Activated naive CD4-positive, alpha-beta T cell treated with anti-CD3 and anti-CD28 coated beads, Interleukin-2, amount 50 U/mL, for 24 hours (primary cell): ENCODE measurements around the gene ADAMTS14.

Source experiments
- H3K27ac Mint-ChIP-seq: one replicate; pipeline ENCODE4 v1.8.0; 2021; ENCODE audit warnings: mild to moderate bottlenecking, mixed read lengths
- H3K27me3 Mint-ChIP-seq: one replicate; pipeline ENCODE4 v1.8.0; 2021; ENCODE audit warnings: mixed read lengths
- H3K36me3 Mint-ChIP-seq: one replicate; pipeline ENCODE4 v1.8.0; 2021; ENCODE audit warnings: mixed read lengths
- H3K4me1 Mint-ChIP-seq: one replicate; pipeline ENCODE4 v1.8.0; 2021; ENCODE audit warnings: mixed read lengths
- H3K4me3 Mint-ChIP-seq: one replicate; pipeline ENCODE4 v1.8.0; 2021; ENCODE audit warnings: mild to moderate bottlenecking, mixed read lengths
- H3K9me3 Mint-ChIP-seq: one replicate; pipeline ENCODE4 v1.8.0; 2021; ENCODE audit warnings: mixed read lengths

ADAMTS14 gene

GRCh38 chr10:70693619-70694335, 21.5 kb downstream of the ADAMTS14 start:
- Mint-ChIP-seq H3K9me3 (no peaks in the 10 kb centered on the region), H3K36me3 (no peaks in the 10 kb centered on the region), H3K4me1 (no peaks in the 10 kb centered on the region), H3K4me3 (no peak overlapping the region), H3K27me3 (no peaks in the 10 kb centered on the region), H3K27ac (no peak overlapping the region)

DNA sequence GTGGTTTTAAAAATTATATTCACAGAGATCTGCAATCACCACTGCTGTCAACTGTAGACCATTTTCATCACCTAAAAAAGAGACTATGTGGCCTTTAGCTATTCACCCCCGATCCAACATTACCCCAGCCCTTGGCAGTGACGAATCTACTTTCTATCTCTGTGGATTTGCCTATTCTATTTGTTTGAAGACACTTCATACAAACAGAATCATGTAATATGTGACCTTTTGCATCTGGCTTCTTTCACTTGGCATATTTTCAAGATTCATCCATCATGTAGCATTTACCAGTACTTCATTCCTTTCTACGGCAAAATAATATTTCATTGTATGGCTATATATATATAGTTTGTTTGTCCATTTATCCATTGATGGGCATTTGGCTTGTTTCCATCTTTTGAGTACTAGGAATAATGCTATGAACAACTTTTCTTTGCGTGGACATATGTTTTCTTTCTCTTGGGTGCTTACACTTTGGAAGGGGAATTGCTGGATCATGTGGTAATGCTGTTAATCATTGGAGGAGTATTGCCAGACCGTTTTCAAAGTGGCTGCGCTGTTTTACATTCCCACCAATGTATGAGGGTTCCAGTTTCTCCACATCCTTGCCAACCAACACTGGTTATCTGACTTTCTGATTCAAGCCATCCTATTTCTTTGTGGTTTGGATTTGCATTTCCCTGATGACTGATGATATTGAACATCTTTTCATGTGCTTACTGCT, 22.3 kb downstream of the ADAMTS14 start:
- H3K36me3 Mint-ChIP-seq = no peaks in the 10 kb centered on the region
- H3K9me3 Mint-ChIP-seq = no peaks in the 10 kb centered on the region
- no peaks in the 10 kb centered on the region for H3K4me1 Mint-ChIP-seq
- H3K4me3 Mint-ChIP-seq = no peak overlapping the region
- no peak overlapping the region for H3K27ac Mint-ChIP-seq
- H3K27me3 Mint-ChIP-seq = no peaks in the 10 kb centered on the region

DNA sequence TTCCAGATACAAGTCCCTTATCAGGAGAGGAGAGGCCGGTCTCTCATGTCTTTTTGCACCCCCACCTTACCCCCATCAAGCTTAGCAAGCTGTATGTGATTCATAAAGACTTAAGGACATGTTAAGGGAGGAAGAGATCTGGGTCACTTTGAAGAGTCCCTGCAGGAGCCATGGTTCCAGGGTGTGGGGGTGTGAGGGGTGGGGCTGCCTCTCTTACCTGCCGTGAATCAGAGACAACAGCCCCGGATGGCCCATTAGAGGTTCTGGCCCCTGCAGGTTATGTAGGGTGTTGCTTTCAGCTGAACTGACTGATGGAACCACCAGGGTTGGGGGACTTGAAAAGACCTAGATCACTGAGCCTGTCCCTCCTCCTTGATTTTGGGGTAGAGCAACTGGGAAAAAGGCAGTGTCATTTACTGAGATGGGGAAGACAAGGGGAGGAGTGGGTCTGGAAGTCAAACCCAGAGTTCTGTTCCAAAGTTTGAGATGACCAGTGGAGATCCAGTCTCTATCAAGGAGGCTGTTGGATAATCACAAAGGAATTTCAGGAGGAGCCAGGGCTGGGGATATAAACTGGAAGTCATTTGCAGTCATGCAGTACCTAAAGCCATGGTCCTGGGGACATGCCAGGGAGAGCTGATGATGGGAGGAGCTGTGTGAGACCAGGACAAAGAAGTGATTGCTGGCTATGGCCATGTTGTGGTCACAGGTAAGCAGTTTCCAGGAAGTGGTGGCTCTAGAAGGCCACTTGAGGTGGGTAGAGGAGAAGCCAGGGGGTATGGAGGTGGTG, 23.1 kb downstream of the ADAMTS14 start:
- Mint-ChIP-seq H3K36me3 (no peaks in the 10 kb centered on the region), H3K27me3 (no peaks in the 10 kb centered on the region), H3K4me3 (no peak overlapping the region), H3K4me1 (no peaks in the 10 kb centered on the region), H3K9me3 (no peaks in the 10 kb centered on the region), H3K27ac (no peak overlapping the region)

- H3K27ac Mint-ChIP-seq = no peak overlapping the region
- H3K36me3 Mint-ChIP-seq = no peaks in the 10 kb centered on the region
- H3K27me3 Mint-ChIP-seq = no peaks in the 10 kb centered on the region
- H3K4me3 Mint-ChIP-seq = no peak overlapping the region
- H3K9me3 Mint-ChIP-seq = no peaks in the 10 kb centered on the region
- H3K4me1 Mint-ChIP-seq = no peaks in the 10 kb centered on the region
Observed at GRCh38 chr10:70698211-70698610, 25.9 kb downstream of the ADAMTS14 start.

GRCh38 chr10:70699063-70699658, 26.9 kb downstream of the ADAMTS14 start:
- Mint-ChIP-seq H3K27ac (no peak overlapping the region), H3K4me1 (no peaks in the 10 kb centered on the region), H3K27me3 (no peaks in the 10 kb centered on the region), H3K36me3 (no peaks in the 10 kb centered on the region), H3K9me3 (no peaks in the 10 kb centered on the region), H3K4me3 (no peak overlapping the region)

DNA sequence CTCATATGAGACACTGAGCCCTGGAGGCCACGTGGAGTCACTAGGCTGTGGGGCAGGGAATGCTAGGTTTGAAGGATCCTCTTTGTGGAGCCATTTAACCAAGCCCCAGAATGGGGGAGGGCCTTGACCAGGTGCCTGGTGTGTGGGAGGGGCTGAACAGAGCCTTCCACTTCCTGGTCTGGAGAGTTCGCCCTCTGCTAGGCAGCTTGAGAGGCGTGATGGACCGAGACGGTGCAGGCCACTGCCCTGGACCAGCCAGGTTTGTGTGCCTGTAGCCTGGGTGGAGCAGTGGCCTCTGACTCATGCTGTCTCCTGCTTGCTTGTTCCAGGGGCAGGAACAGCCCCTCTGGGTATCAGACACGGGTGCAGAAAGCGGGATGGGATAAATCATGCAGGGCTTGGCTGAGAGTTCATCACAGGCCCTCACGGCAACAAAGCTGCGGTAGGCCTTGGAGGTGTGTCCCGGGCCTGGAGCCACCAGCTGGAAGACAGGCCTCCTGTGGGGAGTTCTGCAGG, 27.4 kb downstream of the ADAMTS14 start:
- H3K27me3 Mint-ChIP-seq = no peaks in the 10 kb centered on the region
- no peak overlapping the region for H3K4me3 Mint-ChIP-seq
- H3K27ac Mint-ChIP-seq = no peak overlapping the region
- no peaks in the 10 kb centered on the region for H3K4me1 Mint-ChIP-seq
- H3K36me3 Mint-ChIP-seq = no peaks in the 10 kb centered on the region
- H3K9me3 Mint-ChIP-seq = no peaks in the 10 kb centered on the region

DNA sequence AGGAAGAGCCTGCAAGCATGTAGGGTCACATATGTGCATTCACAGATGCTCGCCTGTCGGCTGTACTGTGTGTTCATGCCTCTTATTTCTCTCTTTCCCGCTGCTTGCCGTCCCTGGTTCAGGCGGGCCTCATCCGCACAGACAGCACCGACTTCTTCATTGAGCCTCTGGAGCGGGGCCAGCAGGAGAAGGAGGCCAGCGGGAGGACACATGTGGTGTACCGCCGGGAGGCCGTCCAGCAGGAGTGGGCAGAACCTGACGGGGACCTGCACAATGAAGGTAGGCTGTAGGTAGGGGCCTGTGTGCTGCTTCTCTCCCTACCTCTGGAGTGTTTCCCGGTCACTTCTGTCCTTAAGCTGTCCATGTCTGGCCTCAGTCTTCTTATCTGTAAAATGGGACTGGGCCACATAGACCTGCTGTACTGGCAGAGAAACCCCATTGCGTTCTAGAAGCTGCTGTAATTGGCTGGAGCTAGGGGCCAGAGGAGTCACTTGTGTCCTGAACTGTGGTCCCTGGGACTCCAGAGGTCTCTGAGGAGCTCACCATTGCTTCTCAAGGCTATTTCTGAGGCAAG, 30.0 kb downstream of the ADAMTS14 start:
- no peaks in the 10 kb centered on the region for H3K4me1 Mint-ChIP-seq
- no peak overlapping the region for H3K27ac Mint-ChIP-seq
- no peaks in the 10 kb centered on the region for H3K27me3 Mint-ChIP-seq
- no peak overlapping the region for H3K4me3 Mint-ChIP-seq
- H3K36me3 Mint-ChIP-seq = no peaks in the 10 kb centered on the region
- H3K9me3 Mint-ChIP-seq = no peaks in the 10 kb centered on the region

DNA sequence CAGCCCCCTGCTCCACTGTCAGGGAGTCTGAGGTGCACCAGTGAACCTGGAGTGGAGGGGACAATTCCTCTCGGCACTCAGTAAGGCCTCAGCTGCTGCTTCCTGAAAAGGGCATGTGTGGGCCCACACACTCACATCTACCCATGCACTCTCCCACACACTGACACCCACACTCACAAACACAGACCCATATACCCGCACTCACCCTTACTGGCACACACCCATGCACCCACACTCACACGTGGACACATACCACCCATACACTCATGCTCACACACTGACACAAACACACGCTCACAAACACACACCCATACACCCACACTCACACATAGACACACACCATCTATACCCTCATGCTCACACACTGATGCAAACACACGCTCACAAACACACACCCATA, 31.9 kb downstream of the ADAMTS14 start:
- no peaks in the 10 kb centered on the region for H3K27me3 Mint-ChIP-seq
- no peaks in the 10 kb centered on the region for H3K36me3 Mint-ChIP-seq
- no peak overlapping the region for H3K27ac Mint-ChIP-seq
- no peaks in the 10 kb centered on the region for H3K9me3 Mint-ChIP-seq
- H3K4me3 Mint-ChIP-seq = no peak overlapping the region
- no peaks in the 10 kb centered on the region for H3K4me1 Mint-ChIP-seq

DNA sequence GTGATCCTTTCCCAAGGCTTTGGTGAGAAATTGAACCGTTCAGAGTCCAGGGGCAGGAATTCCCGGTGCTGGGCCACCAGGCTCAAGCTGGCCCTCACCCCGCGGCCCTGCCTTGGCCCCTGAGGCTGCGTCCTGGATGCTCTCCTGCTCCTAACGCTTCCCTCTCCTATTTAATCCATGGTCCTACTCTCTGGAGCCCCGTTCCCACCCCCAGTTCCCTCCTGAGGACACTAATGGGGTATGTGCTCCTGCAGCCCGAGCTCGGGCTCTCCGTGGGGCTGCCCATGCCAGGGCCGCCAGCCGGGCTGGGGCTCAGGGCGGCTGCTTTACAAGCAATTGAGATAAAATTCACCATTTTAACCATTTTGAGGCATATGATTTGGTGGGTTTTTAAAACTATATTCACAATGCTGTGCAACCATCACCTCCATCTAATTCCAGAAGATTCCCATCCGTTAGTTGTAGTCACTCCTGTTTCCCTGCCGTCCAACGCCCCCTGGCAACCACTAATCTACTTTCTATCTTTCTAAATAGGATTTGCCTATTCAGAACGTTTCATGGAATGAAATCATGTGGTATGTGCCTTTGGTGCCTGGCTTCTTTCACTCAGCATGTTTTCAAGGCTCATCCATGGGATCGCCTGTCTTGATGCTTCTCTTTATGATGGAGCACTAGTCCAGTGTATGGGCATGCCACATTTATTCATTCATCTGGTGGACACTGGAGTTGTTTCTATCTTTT, 33.0 kb downstream of the ADAMTS14 start:
- Mint-ChIP-seq H3K4me1 (no peaks in the 10 kb centered on the region), H3K27me3 (no peaks in the 10 kb centered on the region), H3K4me3 (no peak overlapping the region), H3K27ac (no peak overlapping the region), H3K9me3 (no peaks in the 10 kb centered on the region), H3K36me3 (no peaks in the 10 kb centered on the region)

DNA sequence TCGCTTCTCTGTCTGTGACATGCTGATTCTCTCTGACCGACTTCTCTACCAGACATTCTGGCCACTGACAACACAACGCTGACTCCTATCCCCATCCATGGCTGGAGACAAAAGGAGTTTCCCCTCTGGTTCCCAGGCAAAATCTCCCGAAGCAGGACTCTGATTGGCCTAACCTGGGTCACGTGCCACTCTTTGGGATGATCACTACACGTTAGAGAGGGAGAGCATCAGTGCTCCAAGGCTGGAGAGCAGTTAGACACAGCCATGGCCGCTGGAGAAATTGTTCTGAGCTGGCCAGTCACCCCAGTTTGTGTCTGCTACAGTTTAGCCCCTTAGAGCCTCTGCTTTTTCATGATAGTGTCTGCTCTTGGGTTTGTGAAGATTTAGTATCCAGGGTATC, 38.9 kb downstream of the ADAMTS14 start:
- Mint-ChIP-seq H3K27me3 (no peaks in the 10 kb centered on the region), H3K27ac (no peak overlapping the region), H3K9me3 (no peaks in the 10 kb centered on the region), H3K4me3 (no peak overlapping the region), H3K36me3 (no peaks in the 10 kb centered on the region), H3K4me1 (no peaks in the 10 kb centered on the region)

DNA sequence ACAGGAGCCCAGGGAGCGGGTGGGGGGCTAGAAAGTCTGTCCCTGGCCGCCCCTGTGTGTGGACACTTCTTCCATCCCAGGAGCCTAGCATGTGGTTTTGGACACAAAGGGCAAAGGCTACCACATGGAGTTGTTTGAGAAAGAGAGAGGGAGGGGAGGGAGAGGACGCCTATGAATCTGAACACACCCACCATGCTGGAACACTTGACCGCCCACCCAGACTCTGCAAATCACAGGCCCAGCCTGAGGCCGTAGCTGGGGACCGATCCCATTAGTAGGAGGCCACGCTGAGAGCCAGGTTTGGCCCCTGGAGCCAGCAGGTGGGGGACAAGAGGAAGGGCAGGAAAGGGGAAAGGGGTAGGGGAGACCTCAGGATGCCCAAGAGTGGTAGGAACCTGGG, 39.6 kb downstream of the ADAMTS14 start:
- H3K9me3 Mint-ChIP-seq = no peaks in the 10 kb centered on the region
- no peaks in the 10 kb centered on the region for H3K36me3 Mint-ChIP-seq
- no peak overlapping the region for H3K27ac Mint-ChIP-seq
- no peak overlapping the region for H3K4me3 Mint-ChIP-seq
- H3K27me3 Mint-ChIP-seq = no peaks in the 10 kb centered on the region
- no peaks in the 10 kb centered on the region for H3K4me1 Mint-ChIP-seq

DNA sequence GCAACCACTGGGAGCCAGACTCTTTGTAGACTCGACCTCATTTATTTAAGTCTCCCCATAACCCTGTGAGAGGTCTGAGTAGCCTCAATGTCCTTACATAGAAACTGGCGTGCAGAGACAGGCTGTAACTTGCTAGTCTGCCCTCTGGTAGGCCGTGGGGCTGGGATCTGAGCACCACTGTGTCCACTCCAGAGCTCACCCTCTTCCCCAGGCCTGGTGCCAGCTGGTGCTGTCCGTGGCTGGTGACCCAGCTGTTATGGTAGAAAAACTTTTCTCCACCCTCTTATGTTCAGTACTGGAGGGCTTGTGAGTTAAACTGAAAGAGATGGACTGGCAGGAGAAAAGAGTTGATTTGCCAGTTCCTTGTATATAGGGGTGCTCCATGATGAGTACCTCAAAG, 41.9 kb downstream of the ADAMTS14 start:
- Mint-ChIP-seq H3K36me3 (no peaks in the 10 kb centered on the region), H3K4me3 (no peak overlapping the region), H3K9me3 (no peaks in the 10 kb centered on the region), H3K27me3 (no peaks in the 10 kb centered on the region), H3K27ac (no peak overlapping the region), H3K4me1 (no peaks in the 10 kb centered on the region)

- Mint-ChIP-seq H3K27me3 (no peaks in the 10 kb centered on the region), H3K36me3 (no peaks in the 10 kb centered on the region), H3K4me1 (no peaks in the 10 kb centered on the region), H3K9me3 (no peaks in the 10 kb centered on the region), H3K27ac (no peak overlapping the region), H3K4me3 (no peak overlapping the region)
Observed at GRCh38 chr10:70714951-70715350, 42.6 kb downstream of the ADAMTS14 start.

DNA sequence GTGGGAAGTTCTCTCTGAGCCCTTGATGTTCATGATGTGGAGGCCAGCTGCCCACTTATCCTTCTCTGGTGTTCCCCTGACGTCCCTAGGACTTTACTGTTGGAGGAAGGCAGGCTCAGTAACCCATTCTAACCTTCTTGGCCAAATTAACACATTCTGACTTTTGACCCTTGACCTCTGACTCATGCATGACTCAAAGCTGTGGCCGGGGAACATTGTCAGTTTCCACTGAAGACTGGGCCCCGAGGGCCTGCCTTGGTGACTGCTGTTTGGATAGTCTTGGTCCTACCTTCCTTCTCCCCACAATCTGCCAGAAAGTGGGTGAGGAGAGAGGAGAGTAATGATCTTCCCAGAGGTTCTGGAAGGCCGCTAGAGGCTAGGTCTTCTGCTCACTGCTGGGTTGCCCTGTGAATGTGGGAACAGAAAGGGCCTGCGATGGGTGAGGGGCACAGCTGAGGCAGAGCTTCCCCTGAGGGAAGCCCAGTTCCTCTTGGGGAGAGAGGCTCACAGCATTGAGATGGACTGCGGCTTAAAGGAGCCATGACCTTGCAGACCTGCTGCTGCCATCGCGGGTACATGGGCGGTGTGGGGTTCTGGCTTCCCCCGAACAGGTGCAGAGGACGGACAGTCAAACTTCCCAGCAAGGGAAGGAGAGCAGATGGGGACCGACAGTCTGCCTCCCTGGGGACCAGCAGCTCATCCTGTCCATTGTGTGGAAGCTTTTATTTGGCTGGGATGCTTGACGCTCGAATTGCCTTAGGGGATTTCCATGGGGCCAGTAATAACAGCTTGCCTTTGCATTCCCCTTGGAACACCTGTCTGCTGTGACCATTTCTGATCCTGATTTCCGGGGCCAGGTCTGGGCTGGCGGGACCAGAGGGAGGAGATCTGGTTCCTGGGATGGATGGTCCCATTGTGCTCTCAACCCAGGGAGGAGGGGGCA, 43.8 kb downstream of the ADAMTS14 start:
- no peaks in the 10 kb centered on the region for H3K4me1 Mint-ChIP-seq
- no peaks in the 10 kb centered on the region for H3K36me3 Mint-ChIP-seq
- H3K4me3 Mint-ChIP-seq = no peak overlapping the region
- no peak overlapping the region for H3K27ac Mint-ChIP-seq
- H3K27me3 Mint-ChIP-seq = no peaks in the 10 kb centered on the region
- no peaks in the 10 kb centered on the region for H3K9me3 Mint-ChIP-seq
